ENCODE data around the gene CASP7.

Gene CASP7

GRCh38 chr10:113665806-113666354 lies 13.8 kb upstream of the CASP7 start:
- WGBS, 2 experiments = 84 to 85% methylated on average over 6 of the region's 6 CpGs
- no peak overlapping the region for H3K27ac ChIP-seq (ENCODE audit: insufficient read depth, low read depth, low read length, poor library complexity, severe bottlenecking)

DNA sequence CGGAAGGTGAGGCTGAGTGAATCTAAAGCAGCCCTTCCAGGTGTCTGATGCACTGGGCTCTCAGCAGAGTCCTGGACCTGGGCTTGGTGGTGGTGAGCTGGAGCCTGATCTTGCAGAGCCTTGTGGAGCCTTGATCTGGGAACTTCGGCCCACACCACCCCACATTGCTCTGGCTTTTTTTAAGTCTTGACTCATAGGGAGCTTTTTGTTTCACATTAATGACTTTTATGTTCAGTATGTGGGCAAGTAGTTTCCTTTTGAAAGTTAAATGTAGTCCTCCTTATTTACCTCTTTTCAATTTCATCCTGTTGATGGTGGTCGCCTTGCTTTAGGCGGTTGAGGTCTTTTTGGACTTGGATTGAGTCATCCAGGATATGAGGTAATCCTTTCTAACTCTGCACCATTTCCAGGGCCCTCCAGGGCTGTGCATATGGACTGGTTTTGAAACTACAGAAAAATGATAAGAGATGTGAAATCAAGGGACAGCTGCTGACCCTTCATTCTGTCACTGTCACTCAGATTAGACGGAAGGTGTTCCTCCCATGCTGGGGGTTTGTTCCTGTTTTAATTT lies 12.9 kb upstream of the CASP7 start:
- no peaks in the 10 kb centered on the region for H3K36me3 ChIP-seq (ENCODE audit: control insufficient read depth, insufficient read depth, low read length)
- WGBS, 2 experiments = 64 to 81% methylated on average over 5 of the region's 5 CpGs

More at GRCh38 chr10:113665806-113666354, 13.8 kb upstream of the CASP7 start:
- H3K9me3 ChIP-seq (ENCODE audit: control insufficient read depth, low read length) = no peaks in the 10 kb centered on the region
- no peak overlapping the region for H3K4me3 ChIP-seq (ENCODE audit: insufficient read depth, low read depth, low read length)
- H3K4me1 ChIP-seq (ENCODE audit: control insufficient read depth, insufficient read depth, low read length) = no peaks in the 10 kb centered on the region
- H3K36me3 ChIP-seq (ENCODE audit: control insufficient read depth, insufficient read depth, low read length) = no peaks in the 10 kb centered on the region
- no peaks in the 10 kb centered on the region for H3K27me3 ChIP-seq (ENCODE audit: control insufficient read depth, insufficient read depth, low read length, poor library complexity, severe bottlenecking)

GRCh38 chr10:113680190-113681111 lies 739 bp downstream of the CASP7 start:
- WGBS, 2 experiments = 15 to 16% methylated on average over 28 of the region's 28 CpGs
- no peaks in the 10 kb centered on the region for H3K4me1 ChIP-seq (ENCODE audit: control insufficient read depth, insufficient read depth, low read length)
- H3K4me3 ChIP-seq (ENCODE audit: insufficient read depth, low read depth, low read length) = peak overlapping the region; percentile 92
- peaks cover 4% of the 10 kb centered on the region for H3K27me3 ChIP-seq (ENCODE audit: control insufficient read depth, insufficient read depth, low read length, poor library complexity, severe bottlenecking)
- H3K36me3 ChIP-seq (ENCODE audit: control insufficient read depth, insufficient read depth, low read length) = no peaks in the 10 kb centered on the region
- peak overlapping the region; percentile 73 for H3K27ac ChIP-seq (ENCODE audit: insufficient read depth, low read depth, low read length, poor library complexity, severe bottlenecking)
- no peaks in the 10 kb centered on the region for H3K9me3 ChIP-seq (ENCODE audit: control insufficient read depth, low read length)

More for the DNA sequence above, 12.9 kb upstream of the CASP7 start:
- H3K9me3 ChIP-seq (ENCODE audit: control insufficient read depth, low read length) = no peaks in the 10 kb centered on the region
- no peak overlapping the region for H3K27ac ChIP-seq (ENCODE audit: insufficient read depth, low read depth, low read length, poor library complexity, severe bottlenecking)
- no peaks in the 10 kb centered on the region for H3K27me3 ChIP-seq (ENCODE audit: control insufficient read depth, insufficient read depth, low read length, poor library complexity, severe bottlenecking)
- H3K4me3 ChIP-seq (ENCODE audit: insufficient read depth, low read depth, low read length) = no peak overlapping the region
- no peaks in the 10 kb centered on the region for H3K4me1 ChIP-seq (ENCODE audit: control insufficient read depth, insufficient read depth, low read length)

DNA sequence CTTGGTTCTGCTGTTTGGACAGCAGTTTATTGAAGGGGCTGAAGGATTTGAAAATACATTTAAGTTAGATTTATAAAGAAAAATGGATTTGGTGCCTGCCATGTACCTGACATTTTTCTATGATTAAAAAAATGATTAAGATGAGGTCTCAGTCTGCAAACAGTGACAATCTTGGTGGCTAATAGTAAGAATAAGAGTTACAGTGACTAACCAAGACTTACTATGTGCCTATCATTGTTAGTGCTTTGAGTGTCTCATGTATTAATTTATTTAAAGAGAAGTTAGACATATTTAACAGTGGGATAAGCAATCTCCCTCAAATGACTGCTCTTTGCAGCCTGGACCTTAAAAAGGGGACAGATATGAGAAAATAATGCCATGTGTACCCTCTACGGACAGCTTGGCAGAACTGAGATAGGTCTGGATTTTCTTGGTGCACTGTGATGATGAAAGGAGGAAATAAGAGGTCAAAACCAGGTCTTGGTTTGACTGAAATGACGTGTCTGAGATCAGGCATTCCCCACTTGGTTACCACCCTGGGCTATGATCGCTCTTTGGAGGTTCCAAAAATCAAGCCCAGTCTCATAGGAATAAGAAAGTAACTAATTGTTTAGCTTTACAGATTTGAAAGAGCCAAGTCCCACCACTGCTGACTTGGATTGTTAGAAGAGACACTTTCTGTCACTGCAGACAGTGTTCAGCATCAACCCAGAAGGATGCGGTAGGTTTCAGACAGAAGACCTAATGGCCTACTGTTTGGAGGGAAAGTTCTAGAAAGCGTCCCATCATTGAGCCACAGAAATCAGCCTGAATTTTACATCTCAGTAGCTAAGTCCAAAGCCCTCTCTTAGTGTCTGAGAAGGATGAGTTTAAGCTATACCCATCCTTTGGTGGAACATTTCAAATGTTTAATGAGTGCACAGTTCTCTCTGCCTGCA lies 2.1 kb downstream of the CASP7 start:
- H3K27me3 ChIP-seq (ENCODE audit: control insufficient read depth, insufficient read depth, low read length, poor library complexity, severe bottlenecking) = peaks cover 4% of the 10 kb centered on the region
- H3K27ac ChIP-seq (ENCODE audit: insufficient read depth, low read depth, low read length, poor library complexity, severe bottlenecking) = no peak overlapping the region
- no peaks in the 10 kb centered on the region for H3K36me3 ChIP-seq (ENCODE audit: control insufficient read depth, insufficient read depth, low read length)
- no peaks in the 10 kb centered on the region for H3K4me1 ChIP-seq (ENCODE audit: control insufficient read depth, insufficient read depth, low read length)
- no peak overlapping the region for H3K4me3 ChIP-seq (ENCODE audit: insufficient read depth, low read depth, low read length)
- WGBS, 2 experiments = 89 to 93% methylated on average over 5 of the region's 5 CpGs
- H3K9me3 ChIP-seq (ENCODE audit: control insufficient read depth, low read length) = no peaks in the 10 kb centered on the region

GRCh38 chr10:113683300-113683699 lies 3.6 kb downstream of the CASP7 start:
- Histone ChIP-seq H3K4me3 (ENCODE audit: insufficient read depth, low read depth, low read length) (no peak overlapping the region), H3K4me1 (ENCODE audit: control insufficient read depth, insufficient read depth, low read length) (no peaks in the 10 kb centered on the region), H3K27ac (ENCODE audit: insufficient read depth, low read depth, low read length, poor library complexity, severe bottlenecking) (no peak overlapping the region), H3K36me3 (ENCODE audit: control insufficient read depth, insufficient read depth, low read length) (no peaks in the 10 kb centered on the region), H3K9me3 (ENCODE audit: control insufficient read depth, low read length) (peaks cover 2% of the 10 kb centered on the region), H3K27me3 (ENCODE audit: control insufficient read depth, insufficient read depth, low read length, poor library complexity, severe bottlenecking) (peaks cover 4% of the 10 kb centered on the region)
- 92 to 94% methylated on average over 2 of the region's 2 CpGs for WGBS, 2 experiments

- no peaks in the 10 kb centered on the region for H3K4me1 ChIP-seq (ENCODE audit: control insufficient read depth, insufficient read depth, low read length)
- H3K9me3 ChIP-seq (ENCODE audit: control insufficient read depth, low read length) = peaks cover 2% of the 10 kb centered on the region
- H3K27ac ChIP-seq (ENCODE audit: insufficient read depth, low read depth, low read length, poor library complexity, severe bottlenecking) = no peak overlapping the region
- no peaks in the 10 kb centered on the region for H3K27me3 ChIP-seq (ENCODE audit: control insufficient read depth, insufficient read depth, low read length, poor library complexity, severe bottlenecking)
- WGBS, 2 experiments = 100% methylated on average over 2 of the region's 3 CpGs; no CpG with 5 or more reads in 1 of the 2 experiments
- H3K4me3 ChIP-seq (ENCODE audit: insufficient read depth, low read depth, low read length) = no peak overlapping the region
- no peaks in the 10 kb centered on the region for H3K36me3 ChIP-seq (ENCODE audit: control insufficient read depth, insufficient read depth, low read length)
These were observed 6.3 kb downstream of the CASP7 start for GRCh38 chr10:113686028-113686427.

DNA sequence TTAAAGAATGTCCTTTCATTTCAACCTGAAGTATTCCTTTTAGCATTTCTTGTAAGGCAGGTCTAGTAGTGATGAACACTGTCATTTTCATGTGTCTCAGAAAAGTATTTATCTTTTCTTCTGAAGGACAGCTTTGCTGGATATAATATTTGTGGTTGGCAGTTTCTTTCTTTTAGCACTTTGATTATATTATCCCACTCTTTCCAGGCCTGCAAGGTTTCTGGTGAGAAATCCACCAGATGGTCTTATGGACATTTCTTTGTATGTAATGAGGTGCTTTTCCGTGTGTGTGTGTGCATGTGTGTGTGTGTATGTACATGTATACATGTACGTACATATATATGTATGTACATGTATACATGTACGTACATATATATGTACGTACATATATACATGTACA lies 7.3 kb downstream of the CASP7 start:
- no peaks in the 10 kb centered on the region for H3K4me1 ChIP-seq (ENCODE audit: control insufficient read depth, insufficient read depth, low read length)
- no peak overlapping the region for H3K27ac ChIP-seq (ENCODE audit: insufficient read depth, low read depth, low read length, poor library complexity, severe bottlenecking)
- 100% methylated on average over 1 of the region's 4 CpGs; no CpG with 5 or more reads in 1 of the 2 experiments for WGBS, 2 experiments
- no peaks in the 10 kb centered on the region for H3K27me3 ChIP-seq (ENCODE audit: control insufficient read depth, insufficient read depth, low read length, poor library complexity, severe bottlenecking)
- peaks cover 2% of the 10 kb centered on the region for H3K36me3 ChIP-seq (ENCODE audit: control insufficient read depth, insufficient read depth, low read length)
- peaks cover 2% of the 10 kb centered on the region for H3K9me3 ChIP-seq (ENCODE audit: control insufficient read depth, low read length)
- H3K4me3 ChIP-seq (ENCODE audit: insufficient read depth, low read depth, low read length) = no peak overlapping the region

DNA sequence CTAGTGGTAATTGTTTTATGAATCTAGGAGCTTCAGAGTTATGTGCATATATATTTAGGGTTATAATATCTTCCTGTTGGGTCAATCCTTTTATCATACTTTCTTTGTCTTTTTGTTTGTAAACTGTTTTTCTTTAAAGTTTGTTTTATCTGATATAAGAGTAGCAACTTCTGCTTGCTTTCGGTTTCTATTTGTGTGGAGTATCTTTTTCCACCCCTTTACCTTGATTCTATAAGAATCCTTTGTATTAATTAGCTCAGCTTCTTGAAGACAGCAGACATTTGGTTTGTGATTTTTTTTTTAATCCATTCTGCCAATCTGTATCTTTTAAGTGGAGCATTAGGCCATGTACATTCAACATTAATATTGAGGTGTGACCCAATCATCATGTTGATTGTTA lies 9.3 kb downstream of the CASP7 start:
- WGBS, 2 experiments = 83% methylated on average over 1 of the region's 1 CpG; no CpG with 5 or more reads in 1 of the 2 experiments
- H3K9me3 ChIP-seq (ENCODE audit: control insufficient read depth, low read length) = peaks cover 2% of the 10 kb centered on the region
- peaks cover 6% of the 10 kb centered on the region for H3K36me3 ChIP-seq (ENCODE audit: control insufficient read depth, insufficient read depth, low read length)
- no peaks in the 10 kb centered on the region for H3K4me1 ChIP-seq (ENCODE audit: control insufficient read depth, insufficient read depth, low read length)
- no peaks in the 10 kb centered on the region for H3K27me3 ChIP-seq (ENCODE audit: control insufficient read depth, insufficient read depth, low read length, poor library complexity, severe bottlenecking)
- H3K27ac ChIP-seq (ENCODE audit: insufficient read depth, low read depth, low read length, poor library complexity, severe bottlenecking) = no peak overlapping the region
- no peak overlapping the region for H3K4me3 ChIP-seq (ENCODE audit: insufficient read depth, low read depth, low read length)

DNA sequence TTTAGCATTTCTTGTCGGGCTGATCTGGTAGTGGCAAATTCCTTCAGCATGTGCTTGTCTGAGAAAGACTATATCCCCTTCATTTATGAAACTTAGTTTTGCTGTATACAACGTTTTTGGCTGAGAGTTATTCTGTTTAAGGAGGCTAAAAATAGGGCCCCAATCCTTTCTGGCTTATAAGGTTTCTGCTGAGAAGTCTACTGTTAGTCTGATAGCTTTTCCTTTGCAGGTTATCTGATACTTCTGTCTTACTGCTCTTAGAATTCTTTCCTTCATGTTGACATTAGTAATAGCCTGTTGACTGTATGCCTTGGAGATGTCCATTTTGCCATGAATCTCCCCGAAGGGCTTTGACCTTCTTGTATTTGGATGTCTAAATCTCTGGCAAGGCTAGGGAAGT lies 9.9 kb downstream of the CASP7 start:
- 50 to 69% methylated on average over 3 of the region's 3 CpGs for WGBS, 2 experiments
- Histone ChIP-seq H3K4me3 (ENCODE audit: insufficient read depth, low read depth, low read length) (no peak overlapping the region), H3K27ac (ENCODE audit: insufficient read depth, low read depth, low read length, poor library complexity, severe bottlenecking) (no peak overlapping the region)

More for the DNA sequence above, 9.9 kb downstream of the CASP7 start:
- Histone ChIP-seq H3K36me3 (ENCODE audit: control insufficient read depth, insufficient read depth, low read length) (peaks cover 6% of the 10 kb centered on the region), H3K4me1 (ENCODE audit: control insufficient read depth, insufficient read depth, low read length) (no peaks in the 10 kb centered on the region), H3K9me3 (ENCODE audit: control insufficient read depth, low read length) (peaks cover 2% of the 10 kb centered on the region), H3K27me3 (ENCODE audit: control insufficient read depth, insufficient read depth, low read length, poor library complexity, severe bottlenecking) (no peaks in the 10 kb centered on the region)
